NCI-H82 (cell line): ENCODE measurements around the gene UCHL1.

Experiments used
- DNase-seq: peaks from one replicate; lab custom pipeline; 2025; lab: John Stamatoyannopoulos, UW

The UCHL1 gene

DNA sequence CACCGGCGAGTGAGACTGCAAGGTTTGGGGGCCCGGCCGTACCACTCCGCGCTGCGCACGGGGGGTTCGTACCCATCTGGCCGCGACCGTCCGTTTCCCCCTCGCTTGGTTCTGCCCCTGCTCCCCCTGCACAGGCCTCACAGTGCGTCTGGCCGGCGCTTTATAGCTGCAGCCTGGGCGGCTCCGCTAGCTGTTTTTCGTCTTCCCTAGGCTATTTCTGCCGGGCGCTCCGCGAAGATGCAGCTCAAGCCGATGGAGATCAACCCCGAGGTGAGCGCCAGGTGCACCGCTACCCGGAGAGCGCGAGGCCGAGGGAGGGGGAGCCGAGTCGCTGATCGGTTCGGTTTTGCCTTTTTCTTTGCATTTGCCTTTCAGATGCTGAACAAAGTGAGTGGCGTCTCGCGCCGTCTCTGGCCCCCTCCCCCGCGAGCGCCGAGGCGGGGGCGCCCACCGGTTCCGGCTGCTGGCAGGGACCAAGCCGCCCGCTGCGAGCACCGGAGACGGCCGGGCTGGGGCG lies at the start of gene UCHL1:
Gene UCHL1 (plus strand): TSS at position 189 of the 517 bp plus-strand sequence. CDS start 49 bp downstream, at position 238.
- DNase-seq: peak; percentile 97

GRCh38 chr4:41207291-41207831 lies 49.4 kb upstream of the UCHL1 start:
- no peak for DNase-seq

DNA sequence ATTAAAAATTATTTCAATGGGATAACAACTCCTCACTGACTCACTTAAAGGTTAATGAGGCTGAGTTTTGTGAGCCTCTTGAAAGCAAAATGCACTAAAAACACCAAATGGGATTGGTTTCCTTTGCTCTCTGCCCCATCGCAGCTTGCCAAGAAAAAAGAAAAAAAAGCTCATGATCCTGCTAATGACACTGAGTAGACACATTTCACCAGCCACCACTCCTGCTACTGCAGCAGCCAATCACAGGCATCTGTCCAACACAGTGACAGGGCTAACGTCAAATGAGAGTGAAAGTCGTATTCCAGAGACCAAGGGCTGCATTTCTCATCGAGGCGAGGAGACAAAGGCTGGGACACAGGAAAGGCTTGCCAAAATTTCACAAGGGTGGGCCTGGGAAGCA lies 47.5 kb upstream of the UCHL1 start:
- peak; percentile 15 for DNase-seq

DNA sequence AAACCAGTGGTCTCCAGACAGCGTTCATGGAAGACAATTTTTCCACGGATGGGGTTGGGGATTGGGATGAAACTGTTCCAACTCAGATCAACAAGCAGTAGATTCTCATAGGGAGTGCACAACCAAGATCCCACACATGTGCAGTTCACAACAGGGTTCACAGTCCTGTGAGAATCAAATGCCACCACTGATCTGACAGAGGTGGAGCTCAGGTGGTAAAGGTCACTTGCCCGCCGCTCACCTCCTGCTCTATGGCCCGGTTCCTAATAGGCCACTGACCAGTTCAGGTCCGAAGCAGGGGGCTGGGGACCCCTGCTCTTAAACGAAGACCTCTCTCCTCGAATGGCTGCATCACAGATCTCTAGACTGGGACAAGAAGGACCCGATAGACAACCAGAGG lies 46.8 kb upstream of the UCHL1 start:
- DNase-seq: no peak

- no peak for DNase-seq
Measured at GRCh38 chr4:41211951-41212615, 44.6 kb upstream of the UCHL1 start.

DNA sequence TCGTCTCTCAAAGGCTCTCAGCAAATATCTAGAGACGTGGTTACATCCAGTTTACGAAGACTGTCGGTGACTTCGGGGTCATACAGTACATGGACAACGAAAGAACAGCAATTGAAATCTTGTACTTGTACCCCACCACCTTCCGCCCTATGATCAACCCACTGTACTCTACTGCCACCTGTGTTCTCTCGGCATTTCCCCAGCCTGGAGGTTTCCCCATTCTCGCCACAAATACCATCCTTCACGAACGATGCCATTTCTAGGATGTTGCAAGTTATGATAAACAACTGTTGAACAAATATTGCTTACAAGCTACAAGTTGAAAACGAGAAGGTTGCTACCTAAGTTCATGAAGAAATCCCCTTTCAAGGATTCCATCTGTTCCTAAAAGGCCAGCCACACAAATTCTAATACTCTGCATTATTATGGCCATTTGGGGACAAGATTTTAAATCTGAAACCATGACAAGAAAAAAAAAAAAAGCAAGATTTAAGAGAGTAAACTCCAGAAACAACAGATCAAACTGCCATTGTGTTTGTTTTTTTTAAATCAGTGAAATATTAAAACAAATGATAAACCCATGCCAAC lies 44.0 kb upstream of the UCHL1 start:
- peak; percentile 54 for DNase-seq

- no peak for DNase-seq
Measured at GRCh38 chr4:41213625-41214135, 43.0 kb upstream of the UCHL1 start.

DNA sequence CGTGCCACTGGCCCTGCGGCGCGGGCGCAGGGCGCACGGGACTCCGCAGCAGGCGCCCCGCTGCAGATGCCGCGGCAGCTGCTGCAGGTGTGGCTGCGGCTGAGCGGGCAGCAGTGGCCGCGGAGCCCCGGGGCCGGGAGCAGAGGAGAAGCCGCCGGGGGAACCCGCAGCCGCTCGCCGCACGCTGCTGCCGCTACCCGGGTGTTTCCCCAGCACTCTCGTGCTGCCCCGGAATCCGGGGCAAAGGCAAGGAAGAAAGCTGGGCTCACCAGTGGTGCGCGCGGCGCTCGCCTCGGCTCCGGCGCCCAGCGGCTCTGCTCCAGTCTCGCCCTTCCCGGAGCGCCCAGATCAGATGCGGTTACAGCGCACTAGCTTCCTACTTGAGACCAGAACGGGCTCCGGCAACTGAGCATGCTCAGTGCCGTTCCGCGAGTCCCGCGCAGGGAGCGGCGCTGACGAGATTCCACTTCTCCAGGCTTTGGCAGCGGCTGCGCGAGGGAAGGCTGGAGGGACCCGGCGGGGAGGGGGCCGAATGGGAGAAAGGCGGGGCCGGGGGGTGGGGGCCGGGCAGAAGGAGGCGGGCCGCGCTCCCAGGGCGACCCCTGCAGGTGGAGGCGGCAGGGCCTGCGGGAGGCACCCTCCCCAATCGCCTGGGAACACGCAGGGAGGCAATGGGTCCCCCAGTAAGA lies 42.4 kb upstream of the UCHL1 start, which contains the start of gene APBB2:
Gene APBB2 (minus strand): TSS at position 407 of the 689 bp plus-strand sequence. CDS start 181,288 bp downstream, outside the sequence.
- peak; percentile 97 for DNase-seq

DNA sequence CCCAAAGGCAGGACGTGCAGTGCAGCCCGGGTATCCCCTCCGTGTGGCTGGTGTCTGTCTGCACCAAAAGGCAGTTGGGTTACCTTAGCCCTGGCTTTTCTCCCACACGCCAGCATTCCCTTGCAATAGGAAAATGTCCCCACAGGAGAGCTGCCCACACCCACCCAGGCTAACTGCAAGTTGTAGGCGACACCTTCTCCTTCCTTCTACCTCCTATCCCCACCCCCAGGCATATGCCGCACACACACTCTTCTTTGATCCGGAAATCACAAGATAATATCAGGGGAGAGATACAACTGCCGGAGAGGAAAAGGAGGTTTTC lies 41.9 kb upstream of the UCHL1 start:
- DNase-seq: no peak

DNA sequence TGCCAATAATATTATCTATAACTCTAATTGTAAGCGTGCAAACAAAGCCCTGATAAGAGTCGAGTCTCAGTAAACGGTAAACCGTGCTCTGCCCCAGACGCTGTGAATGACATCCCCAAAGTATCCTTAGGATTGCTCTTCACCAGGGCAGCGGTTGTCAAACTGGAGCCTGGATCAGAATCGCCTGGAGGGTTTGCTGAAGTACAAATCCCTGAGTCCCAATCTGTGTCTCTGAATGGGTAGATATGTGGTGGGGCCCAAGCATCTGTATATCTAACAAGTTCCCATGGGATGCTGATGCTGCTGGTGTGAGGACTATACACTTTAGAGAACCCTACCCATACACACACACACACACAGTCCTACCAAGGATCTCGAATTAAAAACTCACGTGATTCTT lies 41.6 kb upstream of the UCHL1 start:
- DNase-seq: peak; percentile 18

DNA sequence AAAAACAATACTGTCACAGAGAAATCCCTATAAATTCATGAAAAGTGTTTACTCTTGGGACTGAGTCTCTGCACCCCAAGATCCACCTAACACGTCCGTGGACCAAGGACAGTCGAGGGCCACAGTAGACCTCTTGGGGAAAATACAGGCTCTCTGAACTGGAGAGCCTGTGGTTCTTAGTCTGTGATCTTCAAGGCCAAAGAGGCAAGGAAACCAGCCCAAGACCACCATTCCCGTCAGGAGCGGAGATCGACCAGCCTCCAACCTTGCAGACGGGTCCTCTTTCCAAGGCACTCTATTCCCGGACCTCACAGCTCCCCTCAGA lies 40.8 kb upstream of the UCHL1 start:
- DNase-seq: no peak

DNA sequence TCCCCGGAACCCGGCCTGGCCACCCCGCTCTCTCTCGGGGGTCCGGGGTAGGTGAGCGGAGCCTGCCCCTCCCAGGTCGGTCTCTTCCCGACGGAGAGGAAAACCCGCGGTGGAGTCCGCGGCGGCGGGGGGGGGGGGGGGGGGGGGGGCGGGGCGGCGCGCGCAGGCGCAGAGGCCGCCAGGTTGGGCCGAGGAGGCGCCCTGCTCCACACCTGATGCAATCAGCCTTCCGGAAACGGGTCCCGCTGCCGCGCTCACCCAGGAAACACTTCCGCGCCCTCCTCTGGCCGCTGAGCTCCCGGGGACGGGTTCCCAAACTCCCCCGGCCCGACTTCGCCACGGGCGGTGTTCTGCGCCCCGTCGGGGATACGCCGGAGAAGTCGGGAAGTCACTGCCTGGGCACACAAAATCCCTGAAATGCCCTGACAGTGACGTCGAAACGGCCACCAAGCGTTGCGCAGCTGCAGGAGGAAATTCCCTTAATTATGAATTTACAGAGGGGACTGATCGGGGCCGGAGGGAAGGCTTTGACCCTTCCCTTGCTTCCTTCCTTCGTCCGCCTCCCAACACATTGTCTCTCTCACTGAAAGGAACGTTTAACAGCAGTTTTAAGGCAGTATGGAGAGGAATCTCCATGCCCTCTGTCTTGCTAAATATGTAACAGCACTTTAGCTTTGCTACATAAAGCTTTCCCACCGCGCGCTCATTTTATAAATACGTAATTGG lies 40.3 kb upstream of the UCHL1 start:
- peak; percentile 92 for DNase-seq

- DNase-seq: no peak
Measured at GRCh38 chr4:41217020-41217333, 39.8 kb upstream of the UCHL1 start.

GRCh38 chr4:41217374-41217773 lies 39.4 kb upstream of the UCHL1 start:
- no peak for DNase-seq

- peak; percentile 64 for DNase-seq
Measured at GRCh38 chr4:41218703-41219102, 38.0 kb upstream of the UCHL1 start.

GRCh38 chr4:41219421-41219950 lies 37.2 kb upstream of the UCHL1 start:
- DNase-seq: no peak

DNA sequence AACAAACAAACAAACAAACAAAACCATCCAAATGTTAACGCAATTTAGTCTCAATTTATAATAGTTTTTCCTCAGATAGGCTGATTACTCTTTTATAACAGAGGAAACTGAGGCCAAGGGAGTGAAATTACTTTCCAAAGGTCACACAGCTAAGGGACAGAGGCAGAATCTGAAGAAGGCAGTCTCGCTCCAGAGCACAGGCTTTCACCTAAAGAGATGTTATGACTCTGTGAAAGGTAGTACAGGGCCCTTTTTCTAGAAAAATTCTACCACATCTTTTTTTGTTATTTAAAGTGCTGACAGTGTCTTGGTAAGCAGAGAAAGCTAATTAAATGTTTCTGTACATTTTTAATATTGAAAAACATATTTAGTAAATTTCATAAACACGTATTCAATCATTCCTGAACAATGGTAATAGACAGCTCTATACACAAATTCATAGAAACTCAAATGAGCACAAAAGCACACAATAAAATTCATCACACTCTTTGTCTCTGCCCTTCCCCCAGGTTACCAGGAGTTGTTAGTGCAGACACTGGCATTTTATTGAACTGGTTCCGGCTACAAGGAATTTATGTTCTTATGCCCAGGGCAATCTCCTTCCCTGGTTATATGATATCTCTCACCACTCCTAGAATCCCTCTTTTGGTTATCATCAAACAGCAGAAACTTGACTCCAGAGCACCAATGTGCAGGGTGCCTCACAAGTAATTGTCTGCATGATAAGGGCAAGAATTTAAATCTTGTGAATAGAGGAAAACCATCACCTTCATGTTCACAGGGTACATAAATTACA lies 34.7 kb upstream of the UCHL1 start:
- no peak for DNase-seq

DNA sequence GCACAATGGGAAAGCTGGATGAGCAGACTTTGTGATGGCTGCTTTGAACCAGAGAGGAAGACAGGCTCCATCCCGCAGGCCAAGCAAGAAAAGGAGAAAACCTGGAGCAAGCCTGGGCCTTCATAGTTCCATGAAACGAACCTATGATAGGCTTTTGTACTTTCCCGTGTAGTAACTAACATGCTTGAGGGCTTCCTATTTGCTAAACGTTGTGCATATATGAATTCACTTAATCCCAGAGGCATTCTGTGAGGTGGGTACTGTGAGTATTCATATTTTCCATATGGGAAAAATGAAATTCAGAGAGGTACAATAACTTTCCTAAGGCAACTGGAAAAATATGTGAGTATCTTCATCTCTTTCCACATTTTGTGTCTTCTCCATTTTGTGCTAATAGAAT lies 28.8 kb upstream of the UCHL1 start:
- no peak for DNase-seq

- no peak for DNase-seq
Measured at GRCh38 chr4:41232406-41232805, 24.3 kb upstream of the UCHL1 start.

GRCh38 chr4:41232856-41233255 lies 23.9 kb upstream of the UCHL1 start:
- no peak for DNase-seq

- no peak for DNase-seq
Measured at GRCh38 chr4:41236032-41236431, 20.7 kb upstream of the UCHL1 start.
